ENCODE data around the gene PSMA6. TPM values are rescaled to one million over a fixed set of nuclear protein-coding genes. Genes with fewer than 3 reads are reported as not detected.

PSMA6 gene
- total and polyA plus RNA-seq, 2 experiments from 2014 or later, result 171 to 225 TPM

GRCh38 chr14:35361141-35361480 lies 68.9 kb downstream of the PSMA6 start:
- Histone ChIP-seq H3K9ac (no peak overlapping the region), H4K20me1 (ENCODE audit: insufficient read depth) (no peaks in the 10 kb centered on the region), H3K9me3 (ENCODE audit: low read depth) (no peaks in the 10 kb centered on the region), H3K27me3 (replicated peaks; ENCODE audit: insufficient read depth) (no peaks in the 10 kb centered on the region), H3K27ac (no peak overlapping the region), H3K36me3 (ENCODE audit: low read depth) (no peaks in the 10 kb centered on the region), H3K4me2 (ENCODE audit: unreplicated experiment) (no peak overlapping the region), H2AFZ (no peak overlapping the region), H3K79me2 (ENCODE audit: insufficient read depth) (no peaks in the 10 kb centered on the region), H3K4me3 (no peak overlapping the region), H3K4me1 (ENCODE audit: insufficient read depth) (peaks cover 20% of the 10 kb centered on the region), H3K9me2 (ENCODE audit: insufficient read depth) (no peaks in the 10 kb centered on the region), H3F3A (ENCODE audit: insufficient read depth) (peaks cover 13% of the 10 kb centered on the region)
- no peak for TF ChIP-seq EZH2 (IDR thresholded peaks at IDR 0.05; ENCODE audit: insufficient read depth, poor library complexity, severe bottlenecking)
- TF ChIP-seq EZH2phosphoT487 (IDR thresholded peaks at IDR 0.05; ENCODE audit: insufficient read depth, low read depth), result no peak
- no peak for DNase-seq
- WGBS, 2 experiments (ENCODE audit: low coverage in 1 of 2, low lambda C conversion rate in 2 of 2, missing lambda C conversion rate in 2 of 2), result 79 to 80% methylated on average over 8 of the region's 8 CpGs
- in situ Hi-C loops (cut with MboI), result no loop called here

DNA sequence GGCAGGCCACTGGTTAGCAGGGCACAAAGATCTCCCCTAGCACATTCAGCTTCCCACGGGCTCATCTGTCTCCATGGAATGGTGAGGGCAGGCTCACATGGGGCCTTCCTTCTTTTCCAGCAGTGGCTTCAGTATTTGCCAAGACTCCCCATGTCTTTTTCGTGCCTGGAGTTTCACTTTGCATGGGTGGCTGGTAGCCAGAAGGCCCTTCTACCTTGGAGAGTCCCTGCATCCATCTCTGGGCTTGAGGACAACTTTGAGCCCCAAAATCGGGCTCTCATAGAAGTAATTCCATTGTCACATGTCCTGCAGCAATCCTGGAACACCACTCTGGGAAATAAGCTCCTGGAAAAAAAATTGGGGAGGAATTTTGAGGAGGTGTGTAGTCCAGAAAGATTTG lies 70.3 kb downstream of the PSMA6 start:
- TF ChIP-seq EZH2 (IDR thresholded peaks at IDR 0.05; ENCODE audit: insufficient read depth, poor library complexity, severe bottlenecking), result no peak
- no peak for TF ChIP-seq EZH2phosphoT487 (IDR thresholded peaks at IDR 0.05; ENCODE audit: insufficient read depth, low read depth)
- no peak overlapping the region for H2AFZ ChIP-seq
- H3K4me1 ChIP-seq (ENCODE audit: insufficient read depth), result peaks cover 24% of the 10 kb centered on the region
- H3K9me2 ChIP-seq (ENCODE audit: insufficient read depth), result no peaks in the 10 kb centered on the region
- no peaks in the 10 kb centered on the region for H3K9me3 ChIP-seq (ENCODE audit: low read depth)
- H3K79me2 ChIP-seq (ENCODE audit: insufficient read depth), result no peaks in the 10 kb centered on the region
- H3F3A ChIP-seq (ENCODE audit: insufficient read depth), result peaks cover 14% of the 10 kb centered on the region
- H3K27ac ChIP-seq, result no peak overlapping the region
- 48 to 53% methylated on average over 3 of the region's 3 CpGs for WGBS, 2 experiments (ENCODE audit: low coverage in 1 of 2, low lambda C conversion rate in 2 of 2, missing lambda C conversion rate in 2 of 2)
- no peak overlapping the region for H3K9ac ChIP-seq
- H3K36me3 ChIP-seq (ENCODE audit: low read depth), result no peaks in the 10 kb centered on the region
- no peaks in the 10 kb centered on the region for H3K27me3 ChIP-seq (replicated peaks; ENCODE audit: insufficient read depth)
- in situ Hi-C loops (cut with MboI), result no loop called here
- H4K20me1 ChIP-seq (ENCODE audit: insufficient read depth), result no peaks in the 10 kb centered on the region
- no peak overlapping the region for H3K4me3 ChIP-seq
- no peak overlapping the region for H3K4me2 ChIP-seq (ENCODE audit: unreplicated experiment)
- no peak for DNase-seq

GRCh38 chr14:35362911-35363374 lies 70.8 kb downstream of the PSMA6 start:
- no peak overlapping the region for H3K4me2 ChIP-seq (ENCODE audit: unreplicated experiment)

DNA sequence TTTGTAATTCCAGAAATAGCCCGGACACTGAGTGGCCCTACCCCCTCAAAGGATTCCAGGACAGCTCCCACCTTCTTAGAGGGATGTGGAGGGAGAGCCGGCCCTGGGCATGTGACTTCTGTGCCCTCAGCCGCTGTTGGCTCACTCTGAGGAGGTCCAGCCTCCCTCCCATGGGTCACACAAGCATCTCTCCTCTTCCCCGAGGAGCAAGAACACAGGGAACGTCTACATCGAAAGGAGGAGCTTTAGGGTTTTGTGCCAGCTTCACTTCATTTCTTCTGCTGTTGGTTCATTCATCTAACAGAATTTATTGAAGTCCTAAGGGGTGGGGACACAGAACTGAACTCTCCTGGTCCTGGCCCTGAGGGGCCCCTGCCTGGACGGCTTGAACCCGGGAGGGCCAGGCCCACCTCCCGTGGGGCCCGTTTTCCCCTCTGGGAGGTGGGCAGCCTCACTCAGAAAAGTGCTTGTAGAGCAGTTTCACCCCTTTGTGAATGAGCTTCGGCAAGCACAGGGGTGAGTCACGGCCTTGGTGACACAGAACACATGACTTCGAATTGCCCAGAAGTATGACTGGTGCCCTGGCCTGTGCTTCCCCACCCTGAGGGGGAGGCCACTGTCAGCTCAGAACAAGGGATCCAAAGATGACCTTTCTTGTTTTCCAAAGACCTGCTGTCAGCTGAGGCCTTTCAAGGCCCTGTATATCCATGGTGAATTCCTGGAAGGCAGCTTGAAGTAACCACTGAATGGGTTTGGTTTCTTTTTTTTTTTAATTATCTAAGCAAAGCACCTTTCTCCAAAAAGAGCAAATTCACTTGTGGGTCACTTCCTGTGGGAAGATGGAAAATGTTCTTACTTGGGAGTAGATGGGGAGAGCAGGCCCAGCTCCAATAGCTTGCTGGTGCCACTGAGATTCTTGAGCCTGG lies 73.2 kb downstream of the PSMA6 start:
- H3K9me3 ChIP-seq (ENCODE audit: low read depth), result no peaks in the 10 kb centered on the region
- H3F3A ChIP-seq (ENCODE audit: insufficient read depth), result peaks cover 20% of the 10 kb centered on the region
- TF ChIP-seq EZH2 (IDR thresholded peaks at IDR 0.05; ENCODE audit: insufficient read depth, poor library complexity, severe bottlenecking) (no peak), EZH2phosphoT487 (IDR thresholded peaks at IDR 0.05; ENCODE audit: insufficient read depth, low read depth) (no peak)
- in situ Hi-C loops (cut with MboI), result no loop called here
- H2AFZ ChIP-seq, result peak overlapping the region; percentile 73
- no peaks in the 10 kb centered on the region for H3K27me3 ChIP-seq (replicated peaks; ENCODE audit: insufficient read depth)
- no peaks in the 10 kb centered on the region for H4K20me1 ChIP-seq (ENCODE audit: insufficient read depth)
- H3K4me3 ChIP-seq, result peak overlapping the region; percentile 29
- H3K9me2 ChIP-seq (ENCODE audit: insufficient read depth), result no peaks in the 10 kb centered on the region
- H3K27ac ChIP-seq, result peak overlapping the region; percentile 91
- H3K4me1 ChIP-seq (ENCODE audit: insufficient read depth), result peaks cover 32% of the 10 kb centered on the region
- DNase-seq, result peak; percentile 97
- H3K36me3 ChIP-seq (ENCODE audit: low read depth), result no peaks in the 10 kb centered on the region
- H3K9ac ChIP-seq, result peak overlapping the region; percentile 69
- 6 to 7% methylated on average over 13 of the region's 13 CpGs for WGBS, 2 experiments (ENCODE audit: low coverage in 1 of 2, low lambda C conversion rate in 2 of 2, missing lambda C conversion rate in 2 of 2)
- H3K4me2 ChIP-seq (ENCODE audit: unreplicated experiment), result peak overlapping the region; percentile 52
- no peaks in the 10 kb centered on the region for H3K79me2 ChIP-seq (ENCODE audit: insufficient read depth)

More at GRCh38 chr14:35362911-35363374, 70.8 kb downstream of the PSMA6 start:
- Histone ChIP-seq H3K27ac (no peak overlapping the region), H3K4me1 (ENCODE audit: insufficient read depth) (peaks cover 27% of the 10 kb centered on the region), H3K9me3 (ENCODE audit: low read depth) (no peaks in the 10 kb centered on the region), H4K20me1 (ENCODE audit: insufficient read depth) (no peaks in the 10 kb centered on the region), H3K36me3 (ENCODE audit: low read depth) (no peaks in the 10 kb centered on the region), H2AFZ (no peak overlapping the region), H3K4me3 (no peak overlapping the region), H3K27me3 (replicated peaks; ENCODE audit: insufficient read depth) (no peaks in the 10 kb centered on the region), H3F3A (ENCODE audit: insufficient read depth) (peaks cover 14% of the 10 kb centered on the region), H3K9me2 (ENCODE audit: insufficient read depth) (no peaks in the 10 kb centered on the region), H3K9ac (no peak overlapping the region), H3K79me2 (ENCODE audit: insufficient read depth) (no peaks in the 10 kb centered on the region)
- in situ Hi-C loops (cut with MboI), result no loop called here
- TF ChIP-seq EZH2 (IDR thresholded peaks at IDR 0.05; ENCODE audit: insufficient read depth, poor library complexity, severe bottlenecking), result no peak
- TF ChIP-seq EZH2phosphoT487 (IDR thresholded peaks at IDR 0.05; ENCODE audit: insufficient read depth, low read depth), result no peak
- DNase-seq, result no peak
- 92 to 94% methylated on average over 22 to 25 of the region's 25 CpGs for WGBS, 2 experiments (ENCODE audit: low coverage in 1 of 2, low lambda C conversion rate in 2 of 2, missing lambda C conversion rate in 2 of 2)

All from GM23248 (cell line).